NCI-H526 (cell line): Measurements from ENCODE around the gene FXYD2.
"Not testable (repeated sequence)": the region's sequence is repeated elsewhere in the genome, so short reads cannot be mapped to it uniquely, and the experiment has no call there.

Experiments
- DNase-seq, 2 experiments: peaks; one replicate each; lab custom pipeline; 2025; lab: John Stamatoyannopoulos, UW

Gene FXYD2

DNA sequence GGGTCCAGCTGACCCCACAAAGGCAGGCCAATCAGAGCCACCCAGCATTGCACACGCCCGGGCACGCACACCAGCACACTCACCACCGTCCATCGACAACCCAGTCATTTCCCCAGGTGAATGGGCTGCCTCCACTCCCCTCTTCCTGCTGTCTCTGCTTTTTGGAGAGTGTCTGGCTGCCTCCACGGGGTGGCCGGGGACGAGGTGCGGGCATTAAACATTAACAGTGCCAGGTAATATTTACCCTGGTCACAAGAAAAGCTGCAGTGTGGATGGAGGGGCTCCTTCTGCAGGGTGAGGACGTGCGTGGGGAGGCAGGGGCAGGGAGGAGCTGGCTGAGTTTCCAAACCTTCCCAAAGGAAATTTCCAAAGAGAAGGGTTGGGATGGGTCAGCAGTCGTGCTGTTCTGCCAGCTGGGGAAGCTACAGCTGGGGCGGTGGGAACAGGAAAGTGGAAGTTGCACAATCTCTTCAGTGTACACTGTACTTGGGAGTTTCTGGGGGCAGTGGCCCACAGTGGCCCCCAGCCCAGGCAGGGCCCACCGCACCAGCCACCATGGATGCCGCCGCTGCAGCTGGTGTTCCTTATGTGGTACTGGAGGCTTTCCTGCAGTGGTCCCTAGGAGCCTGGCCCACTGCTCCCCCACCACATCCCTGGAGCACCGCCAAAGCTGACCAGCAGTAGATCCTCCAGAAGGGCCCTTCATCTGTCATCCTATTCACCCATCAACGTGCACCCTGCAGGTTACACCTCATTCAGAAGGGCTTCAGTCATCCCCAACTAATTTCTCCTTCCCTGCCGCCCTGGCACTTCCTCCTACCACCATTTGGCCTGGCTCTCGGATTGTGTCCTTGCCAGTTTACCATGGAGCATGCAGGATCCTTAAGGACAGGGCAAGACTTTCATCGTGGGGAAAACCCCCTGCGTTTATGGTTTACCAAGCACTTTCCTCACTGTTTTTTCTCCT, at the start of gene FXYD2:
FXYD2 (minus strand) TSS at position 174 of the 967 bp plus-strand sequence; CDS start at position 108, 66 bp downstream.
- no peak for DNase-seq

DNA sequence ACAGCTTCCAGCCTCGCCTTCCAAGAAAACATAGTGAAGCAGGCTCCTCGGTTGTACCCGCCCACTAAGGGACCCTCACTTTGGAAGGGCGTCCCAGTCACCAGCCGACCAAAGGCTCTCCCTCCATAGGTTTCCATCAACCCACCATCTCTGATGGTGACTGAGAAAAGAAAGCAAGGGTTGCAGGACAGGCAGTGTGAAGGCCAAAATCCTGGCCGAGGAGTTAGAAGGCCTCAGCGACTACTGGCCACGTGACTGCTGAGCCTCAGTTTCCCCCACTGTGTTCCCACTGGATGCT, 49.2 kb upstream of the FXYD2 start:
- no peak for DNase-seq

DNA sequence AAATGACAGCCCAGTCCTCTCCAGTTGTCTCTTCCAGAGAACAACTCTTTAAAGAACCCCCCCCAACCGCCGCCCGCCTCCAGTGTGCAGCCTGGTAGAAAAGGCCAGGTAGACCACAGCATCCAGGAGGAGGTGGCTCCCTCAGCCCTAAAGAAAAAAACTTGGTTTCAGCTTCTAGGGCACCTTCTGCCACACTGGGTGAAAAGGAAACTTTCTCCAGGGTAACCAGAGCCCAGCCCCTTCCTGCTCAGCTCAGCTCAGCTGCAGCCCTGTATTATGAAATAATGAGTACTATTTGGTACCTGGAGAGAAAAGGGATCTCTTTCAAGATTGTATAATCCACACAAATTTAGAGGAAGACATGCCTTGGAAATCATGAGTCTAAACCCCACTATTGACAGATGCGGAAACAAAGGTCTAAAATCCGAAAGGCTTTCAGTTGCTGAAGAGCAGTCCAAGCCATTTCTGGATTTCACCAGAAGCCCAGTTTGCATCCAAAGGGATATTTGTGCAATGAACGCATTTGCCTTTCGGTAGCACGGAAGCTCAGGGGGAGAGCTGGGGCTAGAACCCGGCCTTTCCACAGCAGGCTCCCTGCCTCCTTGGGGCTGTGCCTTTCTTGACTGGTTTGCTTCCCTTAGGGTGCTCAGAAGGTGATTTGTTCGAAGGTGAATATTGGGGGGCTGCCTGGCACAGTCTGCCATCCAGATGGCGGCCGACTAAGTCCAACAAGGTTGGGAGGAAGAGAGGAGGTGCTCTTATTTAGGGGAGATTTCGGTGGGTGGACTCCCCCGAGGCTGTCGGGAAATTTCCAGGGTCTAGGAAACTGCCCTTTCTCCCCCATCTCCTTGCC, 48.7 kb upstream of the FXYD2 start:
- DNase-seq: no peak

DNA sequence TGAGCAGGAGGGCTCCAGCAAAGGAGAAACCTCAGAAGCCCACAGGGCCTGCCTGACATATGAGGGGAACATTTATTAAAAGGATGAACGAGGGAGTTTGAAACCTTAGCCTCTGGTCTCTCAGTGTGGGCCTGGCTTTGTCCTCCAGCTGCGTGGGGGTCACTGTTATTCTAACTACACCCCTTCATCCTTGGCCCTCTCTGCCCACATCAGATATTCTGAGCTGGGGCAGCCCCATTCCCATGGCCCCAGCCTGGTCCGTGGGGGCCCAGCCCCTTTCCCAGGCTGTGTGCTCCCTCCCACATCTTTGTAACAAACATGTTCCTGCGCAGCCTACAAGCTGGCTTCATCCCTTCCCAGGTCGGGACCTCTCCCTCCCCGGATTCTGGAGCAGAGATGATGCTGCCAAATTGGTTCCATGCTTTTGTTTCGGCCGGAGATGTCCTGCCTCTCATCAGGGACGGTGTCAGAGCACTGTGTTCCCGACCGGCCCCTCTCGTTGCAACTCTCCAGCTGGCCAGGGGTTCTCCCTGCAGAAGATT, 47.9 kb upstream of the FXYD2 start:
- DNase-seq: no peak

DNA sequence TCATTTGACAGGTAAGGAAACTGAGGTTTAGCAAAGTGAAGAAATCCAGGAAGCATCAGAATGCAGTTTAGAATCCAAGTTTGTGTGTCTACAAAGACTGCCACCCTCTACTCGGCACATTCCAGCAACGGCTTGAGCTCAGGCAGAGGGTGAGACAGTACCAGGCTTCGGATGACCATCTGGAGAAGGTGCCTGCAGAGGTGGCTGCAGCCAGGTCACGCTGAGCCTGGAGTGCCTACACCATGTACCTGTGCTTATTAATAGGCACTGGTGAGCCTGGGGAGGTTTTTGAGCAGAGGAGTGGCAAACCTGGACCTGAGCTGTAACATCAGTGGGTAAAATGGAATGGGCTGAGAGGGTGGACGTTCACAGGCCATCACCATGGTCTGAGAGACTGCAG, 47.2 kb upstream of the FXYD2 start:
- no peak for DNase-seq

DNA sequence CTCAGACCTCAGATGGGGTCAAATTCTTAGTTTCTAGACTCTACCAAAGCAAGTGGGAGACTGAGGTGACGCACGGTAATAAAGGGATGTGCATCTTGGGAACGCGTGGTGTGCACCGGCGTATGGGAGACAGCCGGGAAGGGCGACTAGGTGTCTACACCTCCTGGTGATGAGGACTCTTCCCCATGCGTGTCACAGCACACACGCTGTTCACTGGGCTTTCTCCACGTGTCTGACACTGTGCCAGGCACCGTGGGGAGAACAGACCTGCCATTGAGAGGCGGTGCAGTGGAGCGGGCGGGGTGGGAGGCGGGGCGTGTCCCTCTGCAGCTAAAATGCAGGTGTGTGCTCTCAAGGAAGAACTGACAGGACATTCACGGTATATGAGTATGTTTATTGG, 46.6 kb upstream of the FXYD2 start:
- DNase-seq: no peak

DNA sequence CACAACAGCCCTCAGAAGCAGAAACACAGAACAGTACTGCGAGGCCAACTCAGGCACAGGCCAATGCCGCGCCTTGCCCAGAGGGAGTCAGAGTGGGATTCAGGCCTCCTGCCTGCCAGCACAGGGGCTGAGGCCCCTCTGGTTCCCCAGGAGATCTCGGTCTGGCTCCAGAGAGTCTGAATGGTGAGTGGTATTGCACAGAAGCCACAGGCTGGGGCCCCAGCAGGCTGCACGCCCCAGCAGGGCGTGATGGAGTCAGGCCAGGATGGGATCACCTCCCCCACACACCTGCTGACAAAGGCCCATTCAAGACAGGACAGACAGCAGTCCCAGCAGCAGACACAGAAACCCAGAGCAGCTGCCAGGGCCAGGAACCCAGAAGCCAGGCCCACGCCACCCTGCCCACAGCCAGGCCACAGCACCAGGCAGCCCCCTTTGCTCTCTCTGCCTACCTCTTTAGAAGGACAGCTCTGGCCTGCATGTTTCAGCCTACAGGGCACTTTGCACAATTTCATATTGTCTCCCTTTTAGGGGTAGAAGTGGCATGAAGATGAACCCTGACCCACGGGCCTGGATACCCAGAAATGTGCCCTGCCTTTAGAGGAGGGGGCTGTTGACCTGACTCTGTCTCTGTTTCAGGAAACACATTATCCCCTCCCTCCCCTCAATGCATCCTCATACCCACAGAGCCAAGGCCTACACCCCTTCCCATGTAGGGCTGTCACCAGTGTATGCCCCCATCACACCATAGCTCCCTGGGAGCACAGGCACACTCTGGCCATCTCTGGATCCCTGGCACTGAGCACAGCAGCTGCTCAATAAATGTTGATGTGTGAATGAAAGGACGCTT, 45.8 kb upstream of the FXYD2 start:
- DNase-seq: peak; percentile 96 to 98

DNA sequence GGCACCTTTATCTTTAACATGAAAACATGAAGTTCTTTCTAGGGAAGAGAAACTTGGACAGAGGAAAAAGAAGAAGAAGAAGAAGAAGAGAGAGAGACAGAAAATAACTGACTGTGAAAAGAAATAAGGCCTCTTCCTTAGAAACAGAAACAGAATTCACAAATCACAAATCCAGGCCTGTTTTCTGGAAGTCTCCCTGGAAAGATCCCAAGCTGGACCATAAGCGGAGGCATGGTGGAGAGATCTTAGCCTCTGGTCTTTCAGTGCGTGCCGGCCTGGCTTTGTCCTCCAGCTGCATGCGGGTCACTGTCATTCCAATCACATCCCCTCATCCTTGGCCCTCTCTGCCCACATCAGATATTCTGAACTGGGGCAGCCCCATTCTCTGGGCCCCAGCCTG, 45.1 kb upstream of the FXYD2 start:
- no peak for DNase-seq

DNA sequence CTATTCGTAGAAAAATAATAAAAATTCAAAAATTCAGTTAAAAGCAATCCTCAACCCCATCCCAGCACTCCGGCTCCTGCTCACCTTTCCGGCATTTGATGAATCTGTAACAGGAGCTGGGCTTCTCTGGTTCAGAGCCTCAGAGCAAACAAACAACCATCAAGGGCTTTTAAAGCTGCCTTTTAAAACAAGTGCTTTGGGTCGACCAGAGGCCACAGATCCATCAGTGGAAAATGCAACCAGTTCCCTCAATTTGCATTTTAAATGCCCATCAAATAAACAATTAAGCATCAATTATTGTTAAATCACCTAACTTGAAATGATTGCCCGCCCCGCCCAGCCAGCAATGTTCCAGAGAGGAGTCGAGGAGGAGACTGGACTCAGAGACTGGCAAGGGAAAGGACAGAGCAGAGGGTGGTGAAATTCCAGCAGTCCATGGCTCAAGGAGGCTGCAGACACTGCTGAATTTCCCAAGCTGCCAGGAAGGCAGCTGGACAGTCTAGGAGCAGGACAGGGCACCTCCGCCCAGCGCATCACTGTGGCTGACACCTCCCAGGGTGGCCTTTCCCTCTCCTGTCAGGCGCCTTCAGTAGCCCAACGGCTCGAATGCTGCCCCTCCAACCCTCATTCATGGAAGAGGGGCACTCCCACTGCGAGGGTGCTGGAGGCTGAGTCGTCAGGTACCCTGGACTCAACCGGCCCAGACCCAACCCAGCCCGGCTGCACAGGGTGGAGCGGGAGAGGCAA, 44.4 kb upstream of the FXYD2 start:
- DNase-seq: peak; percentile 77 to 89

DNA sequence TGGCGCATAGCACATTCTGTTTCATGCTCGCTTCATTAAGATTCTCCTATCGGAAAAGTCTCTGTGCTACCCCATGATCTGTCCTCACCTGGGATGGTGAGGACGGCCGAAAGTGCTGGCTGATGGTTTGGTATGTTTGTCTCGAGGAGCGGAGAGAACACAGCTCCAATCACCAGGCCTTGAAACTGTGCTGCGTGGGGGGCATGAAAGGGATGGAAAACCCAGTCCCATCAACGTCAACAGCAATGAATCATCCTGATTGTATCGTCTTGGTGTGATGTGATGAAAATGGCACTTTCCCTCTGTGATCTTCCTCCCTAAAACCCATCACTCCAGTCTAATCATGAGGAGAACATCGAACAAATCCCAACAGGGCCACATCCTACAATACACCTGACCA, 43.5 kb upstream of the FXYD2 start:
- DNase-seq: no peak

DNA sequence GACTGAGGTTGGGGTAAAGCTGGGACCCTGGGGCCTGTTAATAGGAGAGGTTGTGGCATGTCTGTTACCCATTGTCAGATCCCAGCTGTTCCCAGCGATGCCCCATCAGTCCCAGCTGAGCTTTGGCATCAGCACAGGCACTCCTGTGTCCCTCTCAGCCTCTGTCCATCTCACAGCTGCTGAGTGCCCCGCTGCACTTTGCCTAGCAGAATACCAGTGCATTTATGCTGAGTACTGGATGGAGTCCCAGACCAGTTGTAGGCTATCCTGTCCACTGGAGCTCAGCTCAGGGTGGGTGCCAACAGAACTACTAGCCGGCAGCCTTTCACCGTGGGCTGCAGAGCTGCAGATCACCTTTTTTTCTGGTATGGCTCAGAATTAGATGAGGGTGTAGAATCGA, 42.0 kb upstream of the FXYD2 start:
- DNase-seq: no peak

DNA sequence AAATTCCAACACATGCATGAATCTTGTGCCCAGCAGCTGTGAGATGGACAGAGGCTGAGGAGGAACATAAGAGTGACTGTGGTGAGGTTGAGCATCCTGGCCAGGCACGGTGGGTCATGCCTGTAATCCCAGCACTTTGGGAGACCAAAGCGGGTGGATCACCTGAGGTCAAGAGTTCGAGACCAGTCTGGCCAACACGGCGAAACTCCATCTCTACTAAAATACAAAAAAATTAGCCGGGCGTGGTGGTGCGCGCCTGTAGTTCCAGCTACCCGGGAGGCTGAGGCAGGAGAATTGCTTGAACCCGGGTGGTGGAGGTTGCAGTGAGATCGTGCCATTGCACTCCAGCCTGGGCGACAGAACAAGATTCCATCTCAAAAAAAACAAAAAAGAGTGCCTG, 41.0 kb upstream of the FXYD2 start:
- not testable (repeated sequence) for DNase-seq

DNA sequence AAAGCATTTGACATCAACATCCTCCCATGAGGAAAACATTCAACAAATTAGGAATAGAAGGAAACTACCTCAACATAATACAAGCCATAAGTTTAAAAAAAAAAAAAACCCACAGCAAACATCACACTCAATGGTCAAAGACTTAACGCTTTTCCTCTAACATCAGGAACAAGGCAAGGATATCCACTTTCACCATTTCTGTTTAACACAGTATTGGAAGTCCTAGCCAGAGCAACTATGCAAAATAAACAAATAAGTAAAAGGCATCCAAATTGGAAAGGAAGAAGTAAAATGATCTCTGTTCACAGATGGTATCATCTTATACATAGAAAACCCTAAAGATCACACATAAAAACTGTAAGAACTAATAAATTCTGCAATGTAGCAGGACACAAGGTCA, 38.8 kb upstream of the FXYD2 start:
- peak; percentile 57 to 75 for DNase-seq

DNA sequence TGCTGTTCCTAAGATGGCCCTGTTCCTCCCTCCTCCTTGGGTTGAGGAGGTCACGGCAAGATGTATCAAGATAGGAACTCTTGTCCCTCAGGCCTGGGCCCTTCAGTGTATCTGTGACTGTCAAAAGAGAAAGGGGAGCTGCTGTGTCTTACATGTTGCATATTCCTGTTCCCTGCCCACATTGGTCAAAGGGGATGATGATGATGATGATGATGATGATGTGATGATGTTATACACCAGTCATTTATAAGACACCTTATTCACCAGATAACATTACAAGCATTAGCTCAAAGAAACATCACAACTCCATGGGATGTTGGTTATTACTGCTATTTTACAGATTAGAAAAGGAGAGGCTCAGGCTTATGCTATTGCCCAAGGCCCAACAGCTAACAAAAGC, 38.2 kb upstream of the FXYD2 start:
- no peak for DNase-seq

DNA sequence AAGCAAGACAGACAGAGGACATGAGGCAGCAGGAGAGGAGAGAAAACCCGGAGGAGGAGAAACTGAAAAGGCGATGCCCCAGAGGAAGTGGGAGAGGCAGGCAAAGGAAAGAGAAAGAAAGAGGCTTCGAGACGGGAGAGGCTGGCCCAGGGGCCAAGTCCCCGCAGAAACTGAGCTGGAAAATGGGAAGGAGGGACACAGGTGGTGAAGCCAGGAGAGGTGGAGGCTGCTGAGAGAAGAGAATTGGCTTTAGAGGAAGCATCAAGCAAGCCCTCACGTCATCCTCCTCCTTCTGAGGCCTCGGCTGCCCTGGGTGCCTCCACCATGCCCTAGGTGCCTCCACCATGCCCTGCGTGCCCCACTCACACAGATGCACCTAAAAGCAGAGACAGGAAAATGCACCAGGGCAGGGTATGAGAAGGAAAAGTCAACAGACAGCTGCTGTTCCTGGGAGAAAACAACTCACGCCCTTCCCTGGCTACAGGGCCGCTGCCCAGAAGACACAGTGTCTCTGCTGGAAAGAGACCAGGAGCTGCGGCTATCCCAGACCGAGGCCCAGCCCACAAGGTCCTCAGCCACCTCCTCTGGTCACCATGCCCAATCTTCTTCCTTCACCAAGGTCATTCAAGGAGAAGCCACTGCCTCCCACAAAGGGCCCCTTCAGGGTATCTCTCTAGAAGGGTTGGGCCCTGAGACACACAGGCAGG, 37.6 kb upstream of the FXYD2 start:
- no peak for DNase-seq

DNA sequence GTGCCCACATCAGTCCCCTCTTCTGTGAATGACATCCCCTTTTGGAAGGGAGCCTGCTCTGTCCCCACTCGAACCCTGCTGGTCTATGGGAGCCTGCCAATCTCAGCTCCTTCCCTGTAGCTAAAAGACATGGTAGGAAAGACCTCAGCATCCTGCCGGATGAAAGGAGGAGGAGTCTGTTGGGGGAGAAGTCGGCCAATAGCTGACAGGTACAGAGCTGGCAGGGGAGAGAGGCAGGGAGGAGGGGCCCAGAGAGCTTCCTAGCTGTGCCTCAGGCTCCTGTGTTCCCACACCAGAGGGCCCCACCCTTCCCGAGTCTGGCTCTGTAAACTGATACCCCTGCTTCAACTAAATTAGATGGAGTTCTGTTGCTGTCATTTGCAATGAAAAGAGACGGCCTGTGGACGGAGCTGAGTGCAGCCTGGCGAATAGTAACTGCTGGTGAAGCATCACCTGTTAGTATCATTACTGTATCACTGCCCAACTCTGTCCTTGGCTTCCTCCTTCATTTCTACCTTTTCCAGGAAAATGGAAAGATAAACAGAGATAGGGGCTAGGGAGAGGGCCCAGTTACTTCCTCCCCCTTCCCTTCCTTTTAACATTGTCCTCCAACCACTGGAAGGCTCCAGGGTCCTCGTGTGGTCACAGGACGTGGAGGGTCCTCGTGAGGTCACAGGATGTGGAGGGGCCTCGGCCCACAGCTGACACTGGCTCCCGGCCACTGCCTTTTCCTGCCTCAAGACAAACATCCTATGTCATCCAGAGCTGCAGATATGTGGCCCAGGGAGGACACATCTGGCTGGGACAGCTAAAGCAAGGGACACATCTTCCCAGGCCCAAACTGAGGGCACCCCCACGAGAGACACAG, 36.8 kb upstream of the FXYD2 start:
- DNase-seq: peak; percentile 99 to 100

DNA sequence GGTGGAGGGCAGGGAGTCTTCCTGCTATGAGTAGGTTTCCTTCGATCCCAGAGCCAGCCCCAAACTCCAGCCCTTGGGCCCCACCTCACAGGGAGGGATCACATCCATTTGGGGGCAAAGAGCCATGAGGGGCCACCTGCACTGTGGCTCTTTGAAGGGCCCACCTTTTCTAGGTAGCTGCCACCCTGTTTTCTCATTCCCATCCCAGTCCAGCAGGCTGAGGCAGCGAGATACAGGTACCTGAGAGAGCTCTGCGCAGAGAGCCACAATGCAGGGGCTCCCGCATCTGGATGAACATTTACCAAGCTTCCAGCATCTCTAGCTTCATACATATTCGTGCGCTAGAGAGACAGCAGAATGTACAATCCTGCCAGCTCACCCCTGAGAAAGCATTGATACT, 35.6 kb upstream of the FXYD2 start:
- DNase-seq: no peak

DNA sequence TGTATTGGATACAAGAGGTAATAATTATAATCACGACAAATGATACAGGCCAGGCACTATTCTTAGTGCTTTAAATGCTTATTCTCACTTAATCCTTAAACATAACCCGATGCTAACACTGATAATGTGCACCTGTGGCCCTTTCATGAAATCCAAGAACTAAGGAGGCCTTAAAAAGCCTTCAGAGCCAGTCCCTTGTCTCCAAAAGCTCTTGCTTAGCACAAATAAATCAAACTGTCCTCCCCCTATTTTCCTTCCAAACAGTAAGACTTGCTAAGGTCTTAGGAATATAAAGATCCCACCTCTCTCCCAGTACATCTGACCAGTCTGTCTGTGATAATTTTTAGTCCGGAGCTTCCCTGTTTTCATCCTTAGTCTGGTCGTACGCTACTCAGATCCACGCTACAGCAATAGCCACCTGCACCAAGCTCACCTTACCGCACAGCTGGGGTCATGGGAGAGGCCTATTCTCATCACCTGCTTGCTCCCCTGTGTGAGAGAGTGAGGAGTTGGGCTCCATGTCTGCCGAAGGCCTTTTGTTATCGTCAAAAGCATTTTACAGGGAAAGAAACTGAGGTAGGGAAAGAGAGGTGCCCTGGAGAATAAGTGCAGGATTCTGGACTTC, 35.1 kb upstream of the FXYD2 start:
- DNase-seq: no peak

DNA sequence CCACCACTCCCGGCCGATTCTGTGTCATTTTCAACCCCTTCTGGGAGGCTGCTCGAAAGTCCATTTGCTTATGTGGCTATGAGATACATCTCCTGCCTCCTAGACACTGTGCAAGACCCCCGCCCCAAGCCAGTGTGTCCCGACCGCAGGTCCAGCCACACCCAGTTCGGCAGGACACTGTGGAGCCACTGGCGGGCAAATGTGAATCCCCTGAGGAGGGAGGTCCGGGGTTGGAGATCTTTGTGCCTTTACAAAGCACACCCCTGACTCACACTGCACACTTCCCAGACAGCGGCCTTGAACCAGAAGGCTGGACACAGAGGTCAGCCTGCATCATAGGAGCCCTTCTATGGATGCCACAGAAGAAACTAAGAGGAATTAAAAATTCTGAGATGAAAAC, 34.5 kb upstream of the FXYD2 start:
- DNase-seq: no peak
